ENCODE data around the gene ABHD14A.

- TF ChIP-seq YY1 (IDR thresholded peaks at IDR 0.05; ENCODE audit: insufficient read depth, insufficient read length) (no peak), ZNF274 (IDR thresholded peaks at IDR 0.05; ENCODE audit: low read depth, low read length) (no peak)
These were observed 7.9 kb upstream of the ABHD14A start for GRCh38 chr3:51966922-51967383.

Data from NT2/D1 (cell line).